Activated B cell treated with CpG ODN at 0.5 μM for 24 hours (primary cell): ENCODE results near the gene EFS. TPM values are rescaled to one million over a fixed set of nuclear protein-coding genes. Genes with fewer than 3 reads are reported as not detected.
A peak's percentile ranks its signal among the peaks of the same experiment; 100 is the strongest.

Source experiments
- ATAC-seq: fragments of 200-7000 bp; cut with Tn5 transposase; one replicate; pipeline ENCODE4 v1.10.0; 2021; ENCODE audit warnings: low read depth, mild to moderate bottlenecking, moderate library complexity
- CTCF ChIA-PET: fragments of 350-600 bp; sonication (Branson Sonifier 250); formaldehyde crosslinking; loops from one replicate; lab custom pipeline; 2021; ENCODE audit warnings: antibody characterized with exemption; lab: Charles Lee
- POLR2A ChIA-PET: fragments of 350-600 bp; sonication (Branson Sonifier 250); formaldehyde crosslinking; loops from one replicate; lab custom pipeline; 2021; ENCODE audit warnings: antibody characterized with exemption; lab: Charles Lee
- DNase-seq: peaks from one replicate; pipeline ENCODE4 v3.0.0; 2022
- H3K27ac Mint-ChIP-seq: one replicate; pipeline ENCODE4 v1.8.0; 2020; ENCODE audit warnings: mixed read lengths
- H3K27me3 Mint-ChIP-seq: one replicate; pipeline ENCODE4 v1.8.0; 2021; ENCODE audit warnings: mixed read lengths
- H3K36me3 Mint-ChIP-seq: one replicate; pipeline ENCODE4 v1.8.0; 2021; ENCODE audit warnings: low read depth, mixed read lengths
- H3K4me1 Mint-ChIP-seq: one replicate; pipeline ENCODE4 v1.8.0; 2021; ENCODE audit warnings: mixed read lengths
- H3K4me3 Mint-ChIP-seq: one replicate; pipeline ENCODE4 v1.8.0; 2020; ENCODE audit warnings: mild to moderate bottlenecking, mixed read lengths
- H3K9me3 Mint-ChIP-seq: one replicate; pipeline ENCODE4 v1.8.0; 2020; ENCODE audit warnings: mixed read lengths
- CTCF ChIP-seq: fragments of 200-600 bp; IDR thresholded peaks from one replicate; pipeline ENCODE4 v1.8.0; 2022; ENCODE audit warnings: antibody characterized with exemption, mild to moderate bottlenecking
- intact Hi-C: fragments of 100-400 bp; cut with micrococcal nuclease; formaldehyde crosslinking; loops from one replicate; pipeline ENCODE4 v1.15.1; 2024
- total RNA-seq: library from RNA; stranded (reverse); gene quantifications from 2 replicates; pipeline ENCODE4 v1.2.3, GENCODE V29; 2022

EFS gene
- total RNA-seq, 1 donor from 2014 or later, result not detected

GRCh38 chr14:23306412-23307145 is 58.4 kb downstream of the EFS start, which contains the start of gene BCL2L2:
Gene BCL2L2 (plus strand): TSS chr14:23306833. CDS start chr14:23307768, 935 bp downstream.
- H3K27ac Mint-ChIP-seq, result peak within 1 kb of the TSS; percentile 79

More at GRCh38 chr14:23306412-23307145, 58.4 kb downstream of the EFS start, which contains the start of gene BCL2L2:
- no peaks in the 10 kb centered on the region for H3K27me3 Mint-ChIP-seq
- H3K36me3 Mint-ChIP-seq, result peaks cover 9% of the 10 kb centered on the region
- H3K9me3 Mint-ChIP-seq, result no peaks in the 10 kb centered on the region
- TF ChIP-seq CTCF, result no peak
- POLR2A ChIA-PET, result interaction anchor here (0.6 to 14.2 kb wide), 5 partner anchors 10 to 708 kb away, joined by 3 to 339 read pairs (median 7); partner anchors contain the start of genes ACIN1, C14orf119 and PABPN1
- intact Hi-C loops, result loop anchor here (1.0 to 10.0 kb wide), 2 partner anchors 15 to 922 kb away; partner anchors contain the start of gene PABPN1
- H3K4me1 Mint-ChIP-seq, result peaks cover 37% of the 10 kb centered on the region
- DNase-seq (peak; percentile 41), ATAC-seq (no peak)
- CTCF ChIA-PET, result interaction anchor here (1.6 kb wide), 1 partner anchor 15 kb away, joined by 6 read pairs; the partner anchor contains the start of gene PABPN1
- peak within 1 kb of the TSS; percentile 82 for H3K4me3 Mint-ChIP-seq

Other genes starting within 250 kb of the EFS start
- gene CEBPE, start 245.9 kb downstream of the EFS start, total RNA-seq, result 0.17 and 0.20 TPM in 2 replicates
- gene SLC7A8, start 181.5 kb downstream of the EFS start, total RNA-seq, result 0.76 and 1.8 TPM in 2 replicates
- not detected in 2 replicates for gene RNF212B, start 127.2 kb downstream of the EFS start, total RNA-seq
- gene HOMEZ, start 79.0 kb downstream of the EFS start, total RNA-seq, result 10.8 and 11.5 TPM in 2 replicates
- gene PPP1R3E, start 62.3 kb downstream of the EFS start, total RNA-seq, result 23.4 and 28.9 TPM in 2 replicates
- 10.4 and 11.8 TPM in 2 replicates for gene BCL2L2, start 58.3 kb downstream of the EFS start, total RNA-seq
- 259 and 264 TPM in 2 replicates for gene PABPN1, start 43.7 kb downstream of the EFS start, total RNA-seq
- gene SLC22A17, start 12.3 kb downstream of the EFS start, total RNA-seq, result 0.20 TPM in 1 of 2 replicates, not detected in the other
- gene IL25, start 7.6 kb upstream of the EFS start, total RNA-seq, result not detected in 2 replicates
- gene CMTM5, start 11.9 kb upstream of the EFS start, total RNA-seq, result not detected in 2 replicates
- gene MYH6, start 43.1 kb upstream of the EFS start, total RNA-seq, result not detected in 2 replicates
- gene MYH7, start 70.5 kb upstream of the EFS start, total RNA-seq, result not detected in 2 replicates
- gene NGDN, start 104.5 kb upstream of the EFS start, total RNA-seq, result 60.5 and 67.4 TPM in 2 replicates
- 2.2 and 2.6 TPM in 2 replicates for gene ZFHX2, start 186.6 kb upstream of the EFS start, total RNA-seq
- 18.0 and 18.6 TPM in 2 replicates for gene THTPA, start 191.1 kb upstream of the EFS start, total RNA-seq
- gene AP1G2, start 202.6 kb upstream of the EFS start, total RNA-seq, result 336 and 373 TPM in 2 replicates
- gene JPH4, start 213.6 kb upstream of the EFS start, total RNA-seq, result 1.6 and 2.0 TPM in 2 replicates